Pulmonary artery endothelial cell (primary cell): ENCODE measurements around the gene LAMA4. TPM values are rescaled to one million over a fixed set of nuclear protein-coding genes. Genes with fewer than 3 reads are reported as not detected.
A peak's percentile ranks its signal among the peaks of the same experiment; 100 is the strongest.

ENCODE experiments used
- DNase-seq: peaks from one replicate; pipeline ENCODE4 v3.0.0-alpha.2; 2011; ENCODE audit warnings: low read depth, low spot score
- total RNA-seq: library from RNA; depleted of rRNA; stranded (reverse); fragments of >200 nt; gene quantifications from 2 replicates; pipeline ENCODE4 v1.2.3, GENCODE V29; 2014

LAMA4 gene
- total RNA-seq: 516 and 517 TPM in 2 replicates

GRCh38 chr6:112253841-112254816 is at the start of gene LAMA4:
Gene LAMA4, minus strand, starts transcription at chr6:112254567. Its CDS starts 417 bp downstream, at chr6:112254150.
- DNase-seq: no peak

- no peak for DNase-seq
Observed at GRCh38 chr6:112302142-112302705, 47.9 kb upstream of the LAMA4 start.

- no peak for DNase-seq
Observed at GRCh38 chr6:112300896-112301295, 46.5 kb upstream of the LAMA4 start.

- no peak for DNase-seq
Observed at GRCh38 chr6:112298816-112299281, 44.5 kb upstream of the LAMA4 start.

- DNase-seq: peak; percentile 69
Observed at GRCh38 chr6:112298021-112298745, 43.8 kb upstream of the LAMA4 start.

- DNase-seq: no peak
Observed at GRCh38 chr6:112296694-112297093, 42.3 kb upstream of the LAMA4 start.

GRCh38 chr6:112296122-112296521 is 41.8 kb upstream of the LAMA4 start:
- peak; percentile 10 for DNase-seq

- no peak for DNase-seq
Observed at GRCh38 chr6:112291161-112291762, 36.9 kb upstream of the LAMA4 start.

- no peak for DNase-seq
Observed at GRCh38 chr6:112289038-112289566, 34.7 kb upstream of the LAMA4 start.

- no peak for DNase-seq
Observed at GRCh38 chr6:112288475-112288874, 34.1 kb upstream of the LAMA4 start.

- DNase-seq: no peak
Observed at GRCh38 chr6:112287577-112288225, 33.3 kb upstream of the LAMA4 start.

- no peak for DNase-seq
Observed at GRCh38 chr6:112286500-112287144, 32.3 kb upstream of the LAMA4 start.

GRCh38 chr6:112286010-112286409 is 31.6 kb upstream of the LAMA4 start:
- DNase-seq: no peak

GRCh38 chr6:112284603-112285002 is 30.2 kb upstream of the LAMA4 start:
- DNase-seq: no peak

- no peak for DNase-seq
Observed at GRCh38 chr6:112283621-112284020, 29.3 kb upstream of the LAMA4 start.

- DNase-seq: peak; percentile 32
Observed at GRCh38 chr6:112281821-112282615, 27.7 kb upstream of the LAMA4 start.

GRCh38 chr6:112279031-112279935 is 24.9 kb upstream of the LAMA4 start:
- DNase-seq: no peak

- DNase-seq: no peak
Observed at GRCh38 chr6:112275365-112275764, 21.0 kb upstream of the LAMA4 start.
